GM21723 (cell line): ENCODE data around the gene TMEM255B.

Experiments
- ATAC-seq: cut with Tn5 transposase; IDR thresholded peaks from one replicate; pipeline ENCODE4 v1.9.1; 2021; ENCODE audit warnings: mild to moderate bottlenecking, moderate library complexity; ENCODE audit not compliant: unreplicated experiment

The TMEM255B gene

GRCh38 chr13:113857531-113858195, 98.6 kb downstream of the TMEM255B start:
- ATAC-seq = no peak

- no peak for ATAC-seq
Observed at GRCh38 chr13:113859311-113860050, 100.5 kb downstream of the TMEM255B start.

- ATAC-seq = no peak
Observed at GRCh38 chr13:113860051-113860664, 101.1 kb downstream of the TMEM255B start.

- no peak for ATAC-seq
Observed at GRCh38 chr13:113860665-113861432, 101.8 kb downstream of the TMEM255B start.

- no peak for ATAC-seq
Observed at GRCh38 chr13:113861433-113862030, 102.5 kb downstream of the TMEM255B start.

- no peak for ATAC-seq
Observed at GRCh38 chr13:113862191-113862930, 103.3 kb downstream of the TMEM255B start.

GRCh38 chr13:113862931-113863523, 104.0 kb downstream of the TMEM255B start:
- ATAC-seq = no peak

GRCh38 chr13:113863524-113864272, 104.7 kb downstream of the TMEM255B start, which contains the start of gene GAS6:
Gene GAS6, minus strand, starts transcription at chr13:113864076. Its CDS starts 156 bp downstream, at chr13:113863920.
- ATAC-seq = no peak

- no peak for ATAC-seq
Observed at GRCh38 chr13:113864273-113864890, 105.4 kb downstream of the TMEM255B start.

GRCh38 chr13:113865427-113865826, 106.4 kb downstream of the TMEM255B start:
- no peak for ATAC-seq
